GM12872 (cell line): ENCODE data around the gene ATXN10.

ENCODE experiments used
- CTCF ChIP-seq: IDR thresholded peaks from 3 replicates; pipeline ENCODE4 v1.5.1; 2011; ENCODE audit warnings: low read depth, mild to moderate bottlenecking, low read length, moderate library complexity; ENCODE audit not compliant: insufficient read depth

Gene ATXN10

GRCh38 chr22:45777046-45777851 lies 105.6 kb downstream of the ATXN10 start:
- no peak for TF ChIP-seq CTCF

- TF ChIP-seq CTCF: no peak
Observed at GRCh38 chr22:45777852-45778375, 106.3 kb downstream of the ATXN10 start.

- no peak for TF ChIP-seq CTCF
Observed at GRCh38 chr22:45781459-45781858, 109.8 kb downstream of the ATXN10 start.

- no peak for TF ChIP-seq CTCF
Observed at GRCh38 chr22:45781966-45782365, 110.3 kb downstream of the ATXN10 start.

GRCh38 chr22:45783021-45783420 lies 111.4 kb downstream of the ATXN10 start:
- no peak for TF ChIP-seq CTCF

- no peak for TF ChIP-seq CTCF
Observed at GRCh38 chr22:45783690-45784089, 112.1 kb downstream of the ATXN10 start.

- TF ChIP-seq CTCF: no peak
Observed at GRCh38 chr22:45784357-45785277, 113.0 kb downstream of the ATXN10 start.
